Measurements from ENCODE around the gene SCFD2. TPM values are rescaled to one million over a fixed set of nuclear protein-coding genes. Genes with fewer than 3 reads are reported as not detected.

SCFD2 gene
- total and polyA plus RNA-seq, 7 donors, result 3.7 to 16.6 (median 10.7) TPM

- intact Hi-C loops (cut with DNase I), result loop anchor here (10.0 kb wide), 1 partner anchor 710 kb away; no protein-coding TSS in a partner anchor
Measured at GRCh38 chr4:53194727-53195126, 171.1 kb downstream of the SCFD2 start.

GRCh38 chr4:53193111-53193510 lies 172.8 kb downstream of the SCFD2 start:
- DNase-seq, result no peak
- Histone ChIP-seq H3K36me3 (no peaks in the 10 kb centered on the region), H3K4me1 (peaks cover 0 to 11% (median 2%) of the 10 kb centered on the region in 4 donors), H3K27me3 (no peaks in the 10 kb centered on the region), H3K4me3 (no peak overlapping the region), H3K9me3 (no peaks in the 10 kb centered on the region), H3K27ac (no peak overlapping the region)
- intact Hi-C loops (cut with DNase I), result loop anchor here (10.0 kb wide), 1 partner anchor 712 kb away; no protein-coding TSS in a partner anchor
- WGBS, 2 donors, result 97% methylated on average over 1 of the region's 1 CpG
- TF ChIP-seq CTCF (IDR thresholded peaks at IDR 0.05), result no peak
- TF ChIP-seq EP300 (IDR thresholded peaks at IDR 0.05), result no peak
- TF ChIP-seq POLR2A (IDR thresholded peaks at IDR 0.05), result no peak
- no peak for TF ChIP-seq POLR2AphosphoS5 (IDR thresholded peaks at IDR 0.05)

More at GRCh38 chr4:53194727-53195126, 171.1 kb downstream of the SCFD2 start:
- Histone ChIP-seq H3K9me3 (no peaks in the 10 kb centered on the region), H3K36me3 (no peaks in the 10 kb centered on the region), H3K27me3 (no peaks in the 10 kb centered on the region), H3K4me1 (peaks cover 0 to 4% (median 0%) of the 10 kb centered on the region in 4 donors), H3K4me3 (no peak overlapping the region), H3K27ac (no peak overlapping the region)
- TF ChIP-seq POLR2A (IDR thresholded peaks at IDR 0.05), result no peak
- TF ChIP-seq CTCF (IDR thresholded peaks at IDR 0.05), result no peak
- TF ChIP-seq POLR2AphosphoS5 (IDR thresholded peaks at IDR 0.05), result no peak
- TF ChIP-seq EP300 (IDR thresholded peaks at IDR 0.05), result no peak
- 94 to 97% methylated on average over 5 of the region's 5 CpGs for WGBS, 2 donors
- no peak for DNase-seq

DNA sequence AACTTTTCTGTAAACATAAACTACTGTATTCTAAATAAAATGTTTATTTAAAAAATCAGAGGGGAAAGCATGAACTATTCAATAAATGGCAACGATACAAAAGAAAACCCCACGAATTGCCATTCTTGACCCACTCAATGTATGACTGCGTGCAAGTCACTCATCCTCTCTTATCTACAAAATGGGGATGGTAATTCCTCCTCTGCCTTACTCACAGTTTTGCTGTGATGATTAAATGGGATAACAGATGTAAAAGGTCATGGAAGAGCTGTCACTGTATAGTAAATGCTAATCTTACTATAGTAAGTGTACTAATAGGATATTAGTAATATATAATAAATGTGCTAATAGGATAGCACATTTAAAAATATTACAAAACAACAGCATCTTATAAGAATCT lies 173.4 kb downstream of the SCFD2 start:
- intact Hi-C loops (cut with DNase I), result loop anchor here (10.0 kb wide), 1 partner anchor 712 kb away; no protein-coding TSS in a partner anchor
- Histone ChIP-seq H3K27ac (no peak overlapping the region), H3K9me3 (no peaks in the 10 kb centered on the region), H3K36me3 (no peaks in the 10 kb centered on the region), H3K4me3 (no peak overlapping the region), H3K4me1 (peaks cover 0 to 11% (median 1%) of the 10 kb centered on the region in 4 donors), H3K27me3 (no peaks in the 10 kb centered on the region)
- 95% methylated on average over 3 of the region's 3 CpGs for WGBS, 2 donors
- DNase-seq, result no peak
- TF ChIP-seq EP300 (IDR thresholded peaks at IDR 0.05) (no peak), POLR2A (IDR thresholded peaks at IDR 0.05) (no peak), POLR2AphosphoS5 (IDR thresholded peaks at IDR 0.05) (no peak), CTCF (IDR thresholded peaks at IDR 0.05) (no peak)

GRCh38 chr4:53191997-53192396 lies 173.9 kb downstream of the SCFD2 start:
- H3K4me3 ChIP-seq, result no peak overlapping the region
- no peaks in the 10 kb centered on the region for H3K27me3 ChIP-seq
- H3K36me3 ChIP-seq, result no peaks in the 10 kb centered on the region
- DNase-seq, result no peak
- TF ChIP-seq POLR2AphosphoS5 (IDR thresholded peaks at IDR 0.05) (no peak), CTCF (IDR thresholded peaks at IDR 0.05) (no peak), EP300 (IDR thresholded peaks at IDR 0.05) (no peak), POLR2A (IDR thresholded peaks at IDR 0.05) (no peak)
- 58 to 69% methylated on average over 4 of the region's 4 CpGs for WGBS, 2 donors
- intact Hi-C loops (cut with DNase I), result loop anchor here (10.0 kb wide), 1 partner anchor 713 kb away; no protein-coding TSS in a partner anchor
- H3K4me1 ChIP-seq, result peaks cover 0 to 11% (median 0%) of the 10 kb centered on the region in 4 donors
- H3K9me3 ChIP-seq, result no peaks in the 10 kb centered on the region
- H3K27ac ChIP-seq, result no peak overlapping the region

DNA sequence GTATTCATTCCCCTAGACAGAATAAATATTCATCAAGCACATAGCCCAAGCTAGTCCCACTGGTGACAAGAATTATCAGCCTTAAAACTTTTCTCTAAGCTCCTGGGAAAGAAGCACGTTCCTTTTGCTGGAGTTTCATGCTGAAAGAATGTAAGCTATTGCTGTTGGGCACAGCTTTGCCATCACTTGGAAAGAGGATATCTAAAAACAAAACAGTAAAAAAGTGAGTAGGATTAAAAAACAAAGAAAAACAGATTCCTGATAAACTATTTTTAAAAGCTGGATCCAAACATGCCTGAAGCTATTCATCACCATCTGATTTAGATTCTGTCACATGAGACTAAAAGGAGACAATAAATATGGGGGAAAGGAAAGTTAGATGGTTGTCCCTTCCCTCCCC lies 176.8 kb downstream of the SCFD2 start:
- Histone ChIP-seq H3K27me3 (no peaks in the 10 kb centered on the region), H3K27ac (no peak overlapping the region), H3K36me3 (no peaks in the 10 kb centered on the region), H3K4me3 (no peak overlapping the region), H3K4me1 (peaks cover 0 to 11% (median 0%) of the 10 kb centered on the region in 4 donors), H3K9me3 (no peaks in the 10 kb centered on the region)
- TF ChIP-seq POLR2AphosphoS5 (IDR thresholded peaks at IDR 0.05) (no peak), EP300 (IDR thresholded peaks at IDR 0.05) (no peak), POLR2A (IDR thresholded peaks at IDR 0.05) (no peak), CTCF (IDR thresholded peaks at IDR 0.05) (no peak)
- 55 to 59% methylated on average over 1 of the region's 1 CpG for WGBS, 2 donors
- DNase-seq, result no peak
- intact Hi-C loops (cut with DNase I), result no loop called here

All from sigmoid colon (tissue), 7 donors.